ENCODE measurements around the gene TMED10. TPM values are rescaled to one million over a fixed set of nuclear protein-coding genes. Genes with fewer than 3 reads are reported as not detected.

Gene TMED10
- polyA plus RNA-seq, 1 donor from 2014 or later = 146 TPM

DNA sequence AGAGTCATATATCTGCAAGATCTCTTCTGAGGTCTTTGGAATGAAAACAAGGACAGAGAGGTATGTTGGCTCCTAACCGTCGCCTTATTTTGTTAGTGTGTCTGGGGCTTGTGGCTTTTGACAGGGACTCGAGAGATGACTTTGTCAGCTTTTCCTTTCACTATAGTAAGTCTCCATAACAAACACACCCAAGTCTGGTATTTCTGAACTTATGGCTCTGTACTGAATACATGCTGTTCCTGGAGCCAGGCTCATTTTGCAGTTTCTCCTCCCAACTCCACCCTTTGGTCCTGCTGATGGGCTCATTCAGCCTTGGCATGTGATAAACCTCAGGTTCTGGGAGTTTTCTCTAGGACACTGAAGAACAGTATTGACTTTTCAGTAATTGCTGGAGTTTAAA, 27.7 kb upstream of the TMED10 start:
- Histone ChIP-seq H4K20me1 (ENCODE audit: insufficient read depth) (no peaks in the 10 kb centered on the region), H3K9me3 (ENCODE audit: low read length) (no peaks in the 10 kb centered on the region), H3K4me2 (ENCODE audit: low read length) (no peak overlapping the region)

DNA sequence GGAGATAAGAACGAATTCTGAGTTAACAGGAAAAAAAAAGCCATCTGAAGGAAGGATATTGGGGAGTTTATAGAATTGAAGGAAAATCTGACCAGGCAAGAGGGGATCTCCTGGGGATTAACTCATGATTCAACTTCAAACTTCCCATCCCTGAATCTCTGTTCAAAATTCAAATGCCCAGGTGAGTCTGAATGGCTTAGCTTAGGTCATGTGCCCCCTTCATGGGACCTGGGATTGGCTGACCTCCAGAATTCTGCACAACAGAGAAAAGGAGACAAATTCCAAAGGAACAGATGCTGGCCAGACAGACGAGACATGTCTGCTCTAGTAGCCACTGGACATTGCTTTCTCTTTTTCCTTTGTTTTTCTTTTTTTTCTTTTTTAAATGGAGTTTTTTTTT, 26.2 kb upstream of the TMED10 start:
- Histone ChIP-seq H3K36me3 (ENCODE audit: insufficient read depth, low read length) (no peaks in the 10 kb centered on the region), H2AFZ (ENCODE audit: low read depth, low read length) (no peak overlapping the region), H3K4me2 (ENCODE audit: low read length) (no peak overlapping the region), H3K79me2 (replicated peaks; ENCODE audit: insufficient read depth, low read length) (no peaks in the 10 kb centered on the region), H3K27me3 (ENCODE audit: insufficient read depth, low read depth, low read length) (no peaks in the 10 kb centered on the region), H4K20me1 (ENCODE audit: insufficient read depth) (no peaks in the 10 kb centered on the region), H3K9me2 (ENCODE audit: insufficient read depth, low read length) (no peaks in the 10 kb centered on the region), H3K9ac (ENCODE audit: low read length) (no peak overlapping the region), H3K9me3 (ENCODE audit: low read length) (no peaks in the 10 kb centered on the region), H3F3A (ENCODE audit: insufficient read depth, low read length, poor library complexity, severe bottlenecking) (no peaks in the 10 kb centered on the region), H3K27ac (ENCODE audit: low read length) (no peak overlapping the region), H3K4me3 (ENCODE audit: low read length) (no peak overlapping the region)
- TF ChIP-seq, protein P1, sequence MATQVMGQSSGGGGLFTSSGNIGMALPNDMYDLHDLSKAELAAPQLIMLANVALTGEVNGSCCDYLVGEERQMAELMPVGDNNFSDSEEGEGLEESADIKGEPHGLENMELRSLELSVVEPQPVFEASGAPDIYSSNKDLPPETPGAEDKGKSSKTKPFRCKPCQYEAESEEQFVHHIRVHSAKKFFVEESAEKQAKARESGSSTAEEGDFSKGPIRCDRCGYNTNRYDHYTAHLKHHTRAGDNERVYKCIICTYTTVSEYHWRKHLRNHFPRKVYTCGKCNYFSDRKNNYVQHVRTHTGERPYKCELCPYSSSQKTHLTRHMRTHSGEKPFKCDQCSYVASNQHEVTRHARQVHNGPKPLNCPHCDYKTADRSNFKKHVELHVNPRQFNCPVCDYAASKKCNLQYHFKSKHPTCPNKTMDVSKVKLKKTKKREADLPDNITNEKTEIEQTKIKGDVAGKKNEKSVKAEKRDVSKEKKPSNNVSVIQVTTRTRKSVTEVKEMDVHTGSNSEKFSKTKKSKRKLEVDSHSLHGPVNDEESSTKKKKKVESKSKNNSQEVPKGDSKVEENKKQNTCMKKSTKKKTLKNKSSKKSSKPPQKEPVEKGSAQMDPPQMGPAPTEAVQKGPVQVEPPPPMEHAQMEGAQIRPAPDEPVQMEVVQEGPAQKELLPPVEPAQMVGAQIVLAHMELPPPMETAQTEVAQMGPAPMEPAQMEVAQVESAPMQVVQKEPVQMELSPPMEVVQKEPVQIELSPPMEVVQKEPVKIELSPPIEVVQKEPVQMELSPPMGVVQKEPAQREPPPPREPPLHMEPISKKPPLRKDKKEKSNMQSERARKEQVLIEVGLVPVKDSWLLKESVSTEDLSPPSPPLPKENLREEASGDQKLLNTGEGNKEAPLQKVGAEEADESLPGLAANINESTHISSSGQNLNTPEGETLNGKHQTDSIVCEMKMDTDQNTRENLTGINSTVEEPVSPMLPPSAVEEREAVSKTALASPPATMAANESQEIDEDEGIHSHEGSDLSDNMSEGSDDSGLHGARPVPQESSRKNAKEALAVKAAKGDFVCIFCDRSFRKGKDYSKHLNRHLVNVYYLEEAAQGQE (IDR thresholded peaks at IDR 0.05; ENCODE audit: borderline replicate concordance) = no peak
- TF ChIP-seq RAD21 (conservative IDR thresholded peaks at IDR 0.05) (no peak), POLR2AphosphoS5 (IDR thresholded peaks at IDR 0.05) (no peak), TAF1 (IDR thresholded peaks at IDR 0.05; ENCODE audit: low read depth) (no peak), MXI1 (conservative IDR thresholded peaks at IDR 0.05; ENCODE audit: poor library complexity, severe bottlenecking) (no peak), EZH2 (IDR thresholded peaks at IDR 0.05; ENCODE audit: borderline replicate concordance, insufficient read depth, low read length, poor library complexity, severe bottlenecking) (no peak), SMC3 (conservative IDR thresholded peaks at IDR 0.05; ENCODE audit: poor library complexity) (no peak), EP300 (conservative IDR thresholded peaks at IDR 0.05; ENCODE audit: poor library complexity, severe bottlenecking) (no peak)
- TF ChIP-seq, protein P2, sequence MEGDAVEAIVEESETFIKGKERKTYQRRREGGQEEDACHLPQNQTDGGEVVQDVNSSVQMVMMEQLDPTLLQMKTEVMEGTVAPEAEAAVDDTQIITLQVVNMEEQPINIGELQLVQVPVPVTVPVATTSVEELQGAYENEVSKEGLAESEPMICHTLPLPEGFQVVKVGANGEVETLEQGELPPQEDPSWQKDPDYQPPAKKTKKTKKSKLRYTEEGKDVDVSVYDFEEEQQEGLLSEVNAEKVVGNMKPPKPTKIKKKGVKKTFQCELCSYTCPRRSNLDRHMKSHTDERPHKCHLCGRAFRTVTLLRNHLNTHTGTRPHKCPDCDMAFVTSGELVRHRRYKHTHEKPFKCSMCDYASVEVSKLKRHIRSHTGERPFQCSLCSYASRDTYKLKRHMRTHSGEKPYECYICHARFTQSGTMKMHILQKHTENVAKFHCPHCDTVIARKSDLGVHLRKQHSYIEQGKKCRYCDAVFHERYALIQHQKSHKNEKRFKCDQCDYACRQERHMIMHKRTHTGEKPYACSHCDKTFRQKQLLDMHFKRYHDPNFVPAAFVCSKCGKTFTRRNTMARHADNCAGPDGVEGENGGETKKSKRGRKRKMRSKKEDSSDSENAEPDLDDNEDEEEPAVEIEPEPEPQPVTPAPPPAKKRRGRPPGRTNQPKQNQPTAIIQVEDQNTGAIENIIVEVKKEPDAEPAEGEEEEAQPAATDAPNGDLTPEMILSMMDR (IDR thresholded peaks at IDR 0.05; ENCODE audit: poor library complexity, severe bottlenecking) = no peak

More for the DNA sequence above, 27.7 kb upstream of the TMED10 start:
- Histone ChIP-seq H3K27me3 (ENCODE audit: insufficient read depth, low read depth, low read length) (no peaks in the 10 kb centered on the region), H3F3A (ENCODE audit: insufficient read depth, low read length, poor library complexity, severe bottlenecking) (no peaks in the 10 kb centered on the region), H3K27ac (ENCODE audit: low read length) (no peak overlapping the region), H2AFZ (ENCODE audit: low read depth, low read length) (no peak overlapping the region), H3K9me2 (ENCODE audit: insufficient read depth, low read length) (no peaks in the 10 kb centered on the region), H3K4me3 (ENCODE audit: low read length) (no peak overlapping the region), H3K9ac (ENCODE audit: low read length) (no peak overlapping the region), H3K79me2 (replicated peaks; ENCODE audit: insufficient read depth, low read length) (no peaks in the 10 kb centered on the region), H3K36me3 (ENCODE audit: insufficient read depth, low read length) (no peaks in the 10 kb centered on the region)
- TF ChIP-seq, protein P1 (IDR thresholded peaks at IDR 0.05; ENCODE audit: borderline replicate concordance) = no peak
- TF ChIP-seq POLR2AphosphoS5 (IDR thresholded peaks at IDR 0.05) (no peak), EZH2 (IDR thresholded peaks at IDR 0.05; ENCODE audit: borderline replicate concordance, insufficient read depth, low read length, poor library complexity, severe bottlenecking) (no peak), RAD21 (conservative IDR thresholded peaks at IDR 0.05) (no peak), TAF1 (IDR thresholded peaks at IDR 0.05; ENCODE audit: low read depth) (no peak), MXI1 (conservative IDR thresholded peaks at IDR 0.05; ENCODE audit: poor library complexity, severe bottlenecking) (no peak), SMC3 (conservative IDR thresholded peaks at IDR 0.05; ENCODE audit: poor library complexity) (no peak), EP300 (conservative IDR thresholded peaks at IDR 0.05; ENCODE audit: poor library complexity, severe bottlenecking) (no peak)
- TF ChIP-seq, protein P2 (IDR thresholded peaks at IDR 0.05; ENCODE audit: poor library complexity, severe bottlenecking) = no peak
